ENCODE measurements around the gene CHD5.

CHD5 gene

DNA sequence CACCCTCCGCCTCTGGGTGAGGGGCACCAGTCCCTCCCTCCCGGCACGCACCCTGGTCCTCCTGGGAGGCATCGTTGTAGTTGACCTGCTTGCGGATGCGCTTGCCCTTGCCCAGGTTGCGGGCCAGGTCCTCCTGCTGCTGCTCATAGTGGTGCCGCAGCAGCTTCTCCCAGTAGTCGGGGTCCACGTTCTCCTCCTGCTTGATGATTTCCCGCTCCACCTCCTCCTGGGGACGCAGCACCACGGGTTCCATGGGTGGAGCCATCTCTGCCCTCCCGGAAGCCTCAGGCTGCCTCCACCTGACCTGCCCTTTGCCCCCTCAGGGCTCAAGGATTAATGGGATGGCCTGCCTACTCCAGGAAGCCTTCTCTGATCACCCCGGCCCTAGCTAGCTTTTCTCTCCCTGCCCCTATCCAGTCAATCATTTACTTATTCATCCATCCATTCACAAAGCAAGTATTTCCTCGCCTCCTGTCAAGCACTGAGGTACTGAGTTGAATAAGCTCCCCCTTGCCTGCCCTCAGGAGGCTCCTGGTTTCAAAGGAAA, 53.5 kb downstream of the CHD5 start:
- TF ChIP-seq, protein P1, sequence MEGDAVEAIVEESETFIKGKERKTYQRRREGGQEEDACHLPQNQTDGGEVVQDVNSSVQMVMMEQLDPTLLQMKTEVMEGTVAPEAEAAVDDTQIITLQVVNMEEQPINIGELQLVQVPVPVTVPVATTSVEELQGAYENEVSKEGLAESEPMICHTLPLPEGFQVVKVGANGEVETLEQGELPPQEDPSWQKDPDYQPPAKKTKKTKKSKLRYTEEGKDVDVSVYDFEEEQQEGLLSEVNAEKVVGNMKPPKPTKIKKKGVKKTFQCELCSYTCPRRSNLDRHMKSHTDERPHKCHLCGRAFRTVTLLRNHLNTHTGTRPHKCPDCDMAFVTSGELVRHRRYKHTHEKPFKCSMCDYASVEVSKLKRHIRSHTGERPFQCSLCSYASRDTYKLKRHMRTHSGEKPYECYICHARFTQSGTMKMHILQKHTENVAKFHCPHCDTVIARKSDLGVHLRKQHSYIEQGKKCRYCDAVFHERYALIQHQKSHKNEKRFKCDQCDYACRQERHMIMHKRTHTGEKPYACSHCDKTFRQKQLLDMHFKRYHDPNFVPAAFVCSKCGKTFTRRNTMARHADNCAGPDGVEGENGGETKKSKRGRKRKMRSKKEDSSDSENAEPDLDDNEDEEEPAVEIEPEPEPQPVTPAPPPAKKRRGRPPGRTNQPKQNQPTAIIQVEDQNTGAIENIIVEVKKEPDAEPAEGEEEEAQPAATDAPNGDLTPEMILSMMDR (conservative IDR thresholded peaks at IDR 0.05; ENCODE audit: low read length): no peak
- no peak overlapping the region for H3K4me3 ChIP-seq (ENCODE audit: low read length)

DNA sequence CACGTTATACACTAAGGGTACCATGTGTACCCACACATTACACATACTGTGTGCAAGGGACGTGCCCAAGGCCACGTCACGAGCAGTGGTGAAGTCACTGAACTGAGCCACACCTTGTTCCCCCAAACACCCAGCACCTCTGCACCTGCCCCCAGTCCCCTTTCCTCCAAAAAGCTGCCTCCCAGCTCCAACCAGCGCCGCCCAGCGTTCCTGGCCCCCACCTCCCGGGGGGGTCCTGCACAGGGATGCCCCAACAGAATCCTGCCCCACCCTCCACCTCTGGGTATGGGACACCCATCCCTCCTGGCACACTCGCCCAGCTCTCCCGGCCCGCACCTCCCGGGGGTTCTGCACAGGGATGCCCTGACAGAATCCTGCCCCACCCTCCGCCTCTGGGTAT, 54.1 kb downstream of the CHD5 start:
- no peak overlapping the region for H3K4me3 ChIP-seq (ENCODE audit: low read length)
- no peak for DNase-seq (ENCODE audit: low read depth)
- TF ChIP-seq, protein P1 (conservative IDR thresholded peaks at IDR 0.05; ENCODE audit: low read length): no peak

More for the DNA sequence above, 53.5 kb downstream of the CHD5 start:
- no peak for DNase-seq (ENCODE audit: low read depth)

DNA sequence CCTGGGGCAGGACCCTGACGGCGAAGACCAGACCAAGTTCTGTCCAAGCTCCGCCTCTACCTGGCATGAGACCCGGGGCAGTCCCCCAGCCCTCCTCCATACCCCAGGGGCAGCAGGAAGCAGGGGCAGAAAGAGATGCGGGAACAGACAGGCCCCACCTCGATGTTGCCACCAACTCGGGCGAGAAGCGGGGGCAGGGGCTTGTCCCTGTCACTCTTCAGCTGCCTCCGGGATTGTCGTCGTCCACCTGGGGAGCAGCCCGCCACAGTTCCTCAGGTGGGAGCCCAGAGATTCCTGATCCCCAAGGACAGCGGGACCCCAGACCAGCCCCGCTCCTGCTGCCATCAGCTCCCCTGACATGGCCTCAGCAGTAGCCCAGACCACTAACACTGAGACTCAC, 54.8 kb downstream of the CHD5 start:
- no peak overlapping the region for H3K4me3 ChIP-seq (ENCODE audit: low read length)
- TF ChIP-seq, protein P1 (conservative IDR thresholded peaks at IDR 0.05; ENCODE audit: low read length): no peak
- DNase-seq (ENCODE audit: low read depth): no peak

DNA sequence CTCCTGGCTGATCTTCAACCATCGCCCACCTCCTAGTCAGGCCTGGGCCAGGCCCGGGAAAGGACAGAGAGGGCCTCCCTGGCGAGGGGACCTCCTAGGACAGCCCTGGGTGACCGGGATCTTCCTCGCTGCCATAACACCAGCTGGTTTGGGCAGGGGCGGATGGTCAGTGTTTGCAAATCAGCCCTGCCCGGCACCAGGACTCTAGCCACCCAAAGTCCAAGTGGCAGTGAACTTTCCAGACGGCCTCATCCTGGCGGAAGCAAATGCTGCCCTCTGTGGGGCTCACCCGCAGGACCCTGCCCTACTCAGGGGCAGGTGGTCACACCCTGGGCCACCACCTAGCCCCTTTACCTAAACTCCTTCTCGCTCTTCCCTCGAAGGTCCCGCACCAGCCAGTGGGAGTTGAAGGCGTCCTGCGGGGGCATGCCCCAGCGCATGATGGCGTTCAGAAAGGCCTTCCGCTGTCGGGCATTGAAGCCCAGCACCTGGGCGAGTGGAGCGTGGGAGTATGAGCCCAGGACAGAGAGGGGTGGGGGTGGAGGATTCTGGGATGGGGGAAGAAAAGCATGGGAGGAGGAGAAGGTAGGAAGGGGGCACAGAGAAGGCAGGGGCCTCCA, 55.3 kb downstream of the CHD5 start:
- DNase-seq (ENCODE audit: low read depth): no peak
- no peak overlapping the region for H3K4me3 ChIP-seq (ENCODE audit: low read length)
- TF ChIP-seq, protein P1 (conservative IDR thresholded peaks at IDR 0.05; ENCODE audit: low read length): no peak

DNA sequence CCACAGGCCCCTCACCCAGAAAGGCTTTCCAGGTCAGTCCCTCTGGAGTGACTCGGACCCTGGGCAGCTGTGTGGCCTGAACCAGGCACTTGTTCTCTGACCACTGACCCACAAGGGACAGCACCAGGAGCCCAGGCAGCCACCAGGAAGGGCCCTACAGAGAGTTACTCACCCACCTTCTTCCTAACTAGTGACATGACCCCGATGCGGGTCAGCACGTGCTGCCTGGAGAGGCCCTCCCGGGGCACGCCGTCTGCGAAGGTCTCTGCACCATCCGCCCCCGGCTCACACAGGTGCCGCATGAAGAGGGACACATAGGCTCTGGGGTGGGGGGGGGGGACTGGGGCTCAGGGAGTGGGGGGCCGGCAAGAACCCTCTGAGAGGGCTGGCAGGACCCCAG, 55.8 kb downstream of the CHD5 start:
- no peak for DNase-seq (ENCODE audit: low read depth)
- no peak overlapping the region for H3K4me3 ChIP-seq (ENCODE audit: low read length)
- TF ChIP-seq, protein P1 (conservative IDR thresholded peaks at IDR 0.05; ENCODE audit: low read length): no peak

DNA sequence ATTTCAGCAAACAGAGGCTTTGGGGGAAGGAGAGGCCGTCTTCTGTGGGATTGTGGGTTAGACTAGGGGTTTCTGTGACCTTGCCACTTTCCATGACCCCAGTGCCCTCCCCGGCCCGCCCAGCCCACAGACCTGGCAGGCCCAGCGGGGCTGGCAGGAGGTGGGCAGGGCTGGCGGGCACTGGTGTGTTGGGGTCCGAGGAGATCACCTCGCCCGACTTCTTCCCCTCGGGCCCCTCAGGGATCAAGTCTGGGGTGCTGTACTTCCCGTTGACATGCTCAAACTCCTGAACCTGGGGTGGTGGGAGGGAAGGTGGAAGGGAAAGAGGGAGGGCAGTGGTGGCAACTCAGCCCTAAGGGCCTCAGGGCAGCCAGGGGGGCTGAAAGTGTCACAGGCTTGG, 56.3 kb downstream of the CHD5 start:
- TF ChIP-seq, protein P1 (conservative IDR thresholded peaks at IDR 0.05; ENCODE audit: low read length): no peak
- DNase-seq (ENCODE audit: low read depth): no peak

DNA sequence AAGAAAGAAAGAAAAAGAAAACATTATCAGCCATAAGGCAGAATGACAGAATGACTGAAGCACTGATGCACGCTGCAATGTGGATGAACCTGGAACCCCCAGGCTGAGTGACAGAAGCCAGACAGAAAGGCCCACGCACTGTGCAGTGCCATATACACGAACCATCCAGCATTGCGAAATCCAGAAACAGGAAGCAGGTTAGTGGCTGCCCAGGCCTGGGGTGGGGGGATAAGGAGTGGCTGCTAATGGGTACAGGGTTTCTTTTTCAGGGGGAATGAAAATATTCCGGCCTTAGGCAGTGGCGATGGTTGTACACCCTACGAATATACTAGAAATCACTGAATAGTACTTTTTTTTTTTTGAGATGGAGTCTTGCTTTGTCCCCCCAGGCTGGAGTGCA, 57.0 kb downstream of the CHD5 start:
- TF ChIP-seq, protein P1 (conservative IDR thresholded peaks at IDR 0.05; ENCODE audit: low read length): no peak
- no peak overlapping the region for H3K4me3 ChIP-seq (ENCODE audit: low read length)
- DNase-seq (ENCODE audit: low read depth): no peak

More for the DNA sequence above, 56.3 kb downstream of the CHD5 start:
- H3K4me3 ChIP-seq (ENCODE audit: low read length): no peak overlapping the region

All from AG10803 (cell line).